GM12878 (cell line): ENCODE results near the gene SPTY2D1.

ENCODE experiments used
- CTCF ChIP-seq, 3 experiments: IDR thresholded peaks in 2 of 3; conservative IDR thresholded peaks in 1 of 3; 2 replicates each; pipeline ENCODE4 v1.5.1; 2011; ENCODE audit warnings: low read depth in 3 of 3, low read length in 3 of 3, mild to moderate bottlenecking in 3 of 3, control low read depth in 2 of 3, moderate library complexity in 2 of 3, inconsistent platforms in 1 of 3, mixed read lengths in 1 of 3; ENCODE audit not compliant: control insufficient read depth in 2 of 3, insufficient read depth in 1 of 3; ENCODE audit errors: extremely low read depth in 1 of 3
- EP300 ChIP-seq, 2 experiments: fragments of 150-350 bp in 1 of 2; IDR thresholded peaks; 2 replicates each; pipeline ENCODE4 v1.6.1; 2011 to 2012; ENCODE audit warnings: low read depth in 2 of 2, low read length in 2 of 2, borderline replicate concordance in 1 of 2, improper control_type of control experiment in 1 of 2, inconsistent platforms in 1 of 2; ENCODE audit not compliant: control insufficient read depth in 1 of 2
- MYB ChIP-seq: fragments of 150-350 bp; IDR thresholded peaks from 2 replicates; pipeline ENCODE4 v1.6.1; 2014; ENCODE audit warnings: mild to moderate bottlenecking, low read depth, low read length, borderline replicate concordance
- NFYA ChIP-seq: IDR thresholded peaks from 2 replicates; pipeline ENCODE4 v1.6.1; 2011; ENCODE audit warnings: low read depth, mild to moderate bottlenecking, low read length, improper control_type of control experiment, borderline replicate concordance
- POU2F2 ChIP-seq: IDR thresholded peaks from 3 replicates; pipeline ENCODE4 v1.6.1; 2011; ENCODE audit warnings: low read depth, mild to moderate bottlenecking, low read length, borderline replicate concordance
- SP1 ChIP-seq: IDR thresholded peaks from one replicate; pipeline ENCODE4 v1.6.1; 2011; ENCODE audit warnings: low read depth, low read length
- SRF ChIP-seq, 2 experiments: IDR thresholded peaks; 2 replicates each; pipeline ENCODE4 v1.6.1; 2011; ENCODE audit warnings: low read depth in 2 of 2, low read length in 2 of 2, mild to moderate bottlenecking in 1 of 2, moderate library complexity in 1 of 2
- SUZ12 ChIP-seq: fragments of 200-600 bp; sonication (generic); IDR thresholded peaks from one replicate; pipeline ENCODE4 v1.6.1; 2018; ENCODE audit warnings: antibody characterized with exemption, mild to moderate bottlenecking; ENCODE audit not compliant: unreplicated experiment
- TAF1 ChIP-seq: IDR thresholded peaks from 2 replicates; pipeline ENCODE4 v1.6.1; 2011; ENCODE audit warnings: mild to moderate bottlenecking, low read depth, low read length, borderline replicate concordance
- ZBED1 ChIP-seq: IDR thresholded peaks from 2 replicates; pipeline ENCODE4 v1.6.1; 2016; ENCODE audit warnings: borderline replicate concordance
- TF ChIP-seq, protein P1 (sequence below): IDR thresholded peaks from 2 replicates; pipeline ENCODE4 v1.6.1; 2012; ENCODE audit warnings: low read depth, low read length, improper control_type of control experiment
- TF ChIP-seq, protein P2 (sequence below): IDR thresholded peaks from 2 replicates; pipeline ENCODE4 v1.6.1; 2012; ENCODE audit warnings: mild to moderate bottlenecking, low read depth, low read length
- TF ChIP-seq, protein P3 (sequence below): fragments of 450-650 bp; conservative IDR thresholded peaks from 2 replicates; pipeline ENCODE4 v1.6.1; 2017; ENCODE audit warnings: mild to moderate bottlenecking, moderate library complexity
- TF ChIP-seq, protein P4 (sequence below): fragments of 450-650 bp; formaldehyde crosslinking; IDR thresholded peaks from 2 replicates; pipeline ENCODE4 v1.5.0; 2022; ENCODE audit warnings: mild to moderate bottlenecking, missing genetic modification characterization

GRCh38 chr11:18623707-18624106, 10.4 kb downstream of the SPTY2D1 start:
- TF ChIP-seq ZBED1 (no peak), CTCF (IDR thresholded peaks at IDR 0.05 in 2 of 3, conservative IDR thresholded peaks at IDR 0.05 in 1 of 3; ENCODE audit: control insufficient read depth in 2 of 3, extremely low read depth in 1 of 3, insufficient read depth in 1 of 3, low read depth in 3 of 3, low read length in 3 of 3) (no peak), POU2F2 (no peak), SUZ12 (no peak), SRF (IDR thresholded peaks at IDR 0.05; ENCODE audit: low read depth in 2 of 2, low read length in 2 of 2) (no peak), SP1 (no peak), MYB (no peak), TAF1 (no peak), EP300 (IDR thresholded peaks at IDR 0.05; ENCODE audit: borderline replicate concordance in 1 of 2, control insufficient read depth in 1 of 2, low read depth in 2 of 2, low read length in 2 of 2) (no peak), NFYA (no peak)
- TF ChIP-seq, protein P1, sequence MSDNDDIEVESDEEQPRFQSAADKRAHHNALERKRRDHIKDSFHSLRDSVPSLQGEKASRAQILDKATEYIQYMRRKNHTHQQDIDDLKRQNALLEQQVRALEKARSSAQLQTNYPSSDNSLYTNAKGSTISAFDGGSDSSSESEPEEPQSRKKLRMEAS = no peak
- TF ChIP-seq, protein P2, sequence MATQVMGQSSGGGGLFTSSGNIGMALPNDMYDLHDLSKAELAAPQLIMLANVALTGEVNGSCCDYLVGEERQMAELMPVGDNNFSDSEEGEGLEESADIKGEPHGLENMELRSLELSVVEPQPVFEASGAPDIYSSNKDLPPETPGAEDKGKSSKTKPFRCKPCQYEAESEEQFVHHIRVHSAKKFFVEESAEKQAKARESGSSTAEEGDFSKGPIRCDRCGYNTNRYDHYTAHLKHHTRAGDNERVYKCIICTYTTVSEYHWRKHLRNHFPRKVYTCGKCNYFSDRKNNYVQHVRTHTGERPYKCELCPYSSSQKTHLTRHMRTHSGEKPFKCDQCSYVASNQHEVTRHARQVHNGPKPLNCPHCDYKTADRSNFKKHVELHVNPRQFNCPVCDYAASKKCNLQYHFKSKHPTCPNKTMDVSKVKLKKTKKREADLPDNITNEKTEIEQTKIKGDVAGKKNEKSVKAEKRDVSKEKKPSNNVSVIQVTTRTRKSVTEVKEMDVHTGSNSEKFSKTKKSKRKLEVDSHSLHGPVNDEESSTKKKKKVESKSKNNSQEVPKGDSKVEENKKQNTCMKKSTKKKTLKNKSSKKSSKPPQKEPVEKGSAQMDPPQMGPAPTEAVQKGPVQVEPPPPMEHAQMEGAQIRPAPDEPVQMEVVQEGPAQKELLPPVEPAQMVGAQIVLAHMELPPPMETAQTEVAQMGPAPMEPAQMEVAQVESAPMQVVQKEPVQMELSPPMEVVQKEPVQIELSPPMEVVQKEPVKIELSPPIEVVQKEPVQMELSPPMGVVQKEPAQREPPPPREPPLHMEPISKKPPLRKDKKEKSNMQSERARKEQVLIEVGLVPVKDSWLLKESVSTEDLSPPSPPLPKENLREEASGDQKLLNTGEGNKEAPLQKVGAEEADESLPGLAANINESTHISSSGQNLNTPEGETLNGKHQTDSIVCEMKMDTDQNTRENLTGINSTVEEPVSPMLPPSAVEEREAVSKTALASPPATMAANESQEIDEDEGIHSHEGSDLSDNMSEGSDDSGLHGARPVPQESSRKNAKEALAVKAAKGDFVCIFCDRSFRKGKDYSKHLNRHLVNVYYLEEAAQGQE = no peak
- TF ChIP-seq, protein P3, sequence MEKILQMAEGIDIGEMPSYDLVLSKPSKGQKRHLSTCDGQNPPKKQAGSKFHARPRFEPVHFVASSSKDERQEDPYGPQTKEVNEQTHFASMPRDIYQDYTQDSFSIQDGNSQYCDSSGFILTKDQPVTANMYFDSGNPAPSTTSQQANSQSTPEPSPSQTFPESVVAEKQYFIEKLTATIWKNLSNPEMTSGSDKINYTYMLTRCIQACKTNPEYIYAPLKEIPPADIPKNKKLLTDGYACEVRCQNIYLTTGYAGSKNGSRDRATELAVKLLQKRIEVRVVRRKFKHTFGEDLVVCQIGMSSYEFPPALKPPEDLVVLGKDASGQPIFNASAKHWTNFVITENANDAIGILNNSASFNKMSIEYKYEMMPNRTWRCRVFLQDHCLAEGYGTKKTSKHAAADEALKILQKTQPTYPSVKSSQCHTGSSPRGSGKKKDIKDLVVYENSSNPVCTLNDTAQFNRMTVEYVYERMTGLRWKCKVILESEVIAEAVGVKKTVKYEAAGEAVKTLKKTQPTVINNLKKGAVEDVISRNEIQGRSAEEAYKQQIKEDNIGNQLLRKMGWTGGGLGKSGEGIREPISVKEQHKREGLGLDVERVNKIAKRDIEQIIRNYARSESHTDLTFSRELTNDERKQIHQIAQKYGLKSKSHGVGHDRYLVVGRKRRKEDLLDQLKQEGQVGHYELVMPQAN = no peak
- TF ChIP-seq, protein P4, sequence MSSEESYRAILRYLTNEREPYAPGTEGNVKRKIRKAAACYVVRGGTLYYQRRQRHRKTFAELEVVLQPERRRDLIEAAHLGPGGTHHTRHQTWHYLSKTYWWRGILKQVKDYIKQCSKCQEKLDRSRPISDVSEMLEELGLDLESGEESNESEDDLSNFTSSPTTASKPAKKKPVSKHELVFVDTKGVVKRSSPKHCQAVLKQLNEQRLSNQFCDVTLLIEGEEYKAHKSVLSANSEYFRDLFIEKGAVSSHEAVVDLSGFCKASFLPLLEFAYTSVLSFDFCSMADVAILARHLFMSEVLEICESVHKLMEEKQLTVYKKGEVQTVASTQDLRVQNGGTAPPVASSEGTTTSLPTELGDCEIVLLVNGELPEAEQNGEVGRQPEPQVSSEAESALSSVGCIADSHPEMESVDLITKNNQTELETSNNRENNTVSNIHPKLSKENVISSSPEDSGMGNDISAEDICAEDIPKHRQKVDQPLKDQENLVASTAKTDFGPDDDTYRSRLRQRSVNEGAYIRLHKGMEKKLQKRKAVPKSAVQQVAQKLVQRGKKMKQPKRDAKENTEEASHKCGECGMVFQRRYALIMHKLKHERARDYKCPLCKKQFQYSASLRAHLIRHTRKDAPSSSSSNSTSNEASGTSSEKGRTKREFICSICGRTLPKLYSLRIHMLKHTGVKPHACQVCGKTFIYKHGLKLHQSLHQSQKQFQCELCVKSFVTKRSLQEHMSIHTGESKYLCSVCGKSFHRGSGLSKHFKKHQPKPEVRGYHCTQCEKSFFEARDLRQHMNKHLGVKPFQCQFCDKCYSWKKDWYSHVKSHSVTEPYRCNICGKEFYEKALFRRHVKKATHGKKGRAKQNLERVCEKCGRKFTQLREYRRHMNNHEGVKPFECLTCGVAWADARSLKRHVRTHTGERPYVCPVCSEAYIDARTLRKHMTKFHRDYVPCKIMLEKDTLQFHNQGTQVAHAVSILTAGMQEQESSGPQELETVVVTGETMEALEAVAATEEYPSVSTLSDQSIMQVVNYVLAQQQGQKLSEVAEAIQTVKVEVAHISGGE (CRISPR knock-in tag) = no peak
